Parathyroid adenoma (tissue), 2 donors: ENCODE data around the gene COX5A.
A peak's percentile ranks its signal among the peaks of the same experiment; 100 is the strongest.

Experiments
- H2AFZ ChIP-seq: fragments of 300-600 bp; sonication (generic); one replicate; pipeline ENCODE4 v1.7.0; 2017; ENCODE audit warnings: antibody characterized with exemption, mild to moderate bottlenecking
- H3K27ac ChIP-seq: fragments of 300-600 bp; sonication (generic); one replicate; pipeline ENCODE4 v1.7.0; 2017
- H3K27me3 ChIP-seq: fragments of 300-600 bp; sonication (generic); one replicate; pipeline ENCODE4 v1.7.0; 2017; ENCODE audit warnings: low read length; ENCODE audit not compliant: control insufficient read depth, insufficient read depth
- H3K36me3 ChIP-seq: fragments of 300-600 bp; sonication (generic); one replicate; pipeline ENCODE4 v1.7.0; 2017; ENCODE audit warnings: low read length; ENCODE audit not compliant: control insufficient read depth, insufficient read depth
- H3K4me1 ChIP-seq: fragments of 300-600 bp; sonication (generic); one replicate; pipeline ENCODE4 v1.7.0; 2017; ENCODE audit warnings: control low read depth
- H3K4me2 ChIP-seq: fragments of 300-600 bp; sonication (generic); one replicate; pipeline ENCODE4 v1.7.0; 2017; ENCODE audit warnings: low read length
- H3K4me3 ChIP-seq: fragments of 300-600 bp; sonication (generic); one replicate; pipeline ENCODE4 v1.7.0; 2017; ENCODE audit warnings: low read depth, low read length
- H3K79me2 ChIP-seq: fragments of 300-600 bp; sonication (generic); one replicate; pipeline ENCODE4 v1.7.0; 2017; ENCODE audit warnings: control low read depth
- H3K9ac ChIP-seq: fragments of 300-600 bp; sonication (generic); one replicate; pipeline ENCODE4 v1.7.0; 2017; ENCODE audit warnings: mild to moderate bottlenecking
- H3K9me3 ChIP-seq: fragments of 300-600 bp; sonication (generic); one replicate; pipeline ENCODE4 v1.7.0; 2017; ENCODE audit warnings: low read length; ENCODE audit not compliant: control insufficient read depth
- CTCF ChIP-seq: fragments of 300-600 bp; sonication (generic); IDR thresholded peaks from one replicate; pipeline ENCODE4 v1.7.0; 2017; ENCODE audit warnings: antibody characterized with exemption, mild to moderate bottlenecking
- donor health status: primary hyperparathyroidism.

COX5A gene

GRCh38 chr15:74873036-74873755 is 64.7 kb downstream of the COX5A start, which contains the start of gene SCAMP2:
Gene SCAMP2 (minus strand): TSS chr15:74873365. CDS start chr15:74873255, 110 bp downstream.
- H3K36me3 ChIP-seq = no peaks in the 10 kb centered on the region
- no peak for TF ChIP-seq CTCF
- H3K27ac ChIP-seq = peak within 1 kb of the TSS; percentile 80
- H3K4me3 ChIP-seq = peak within 1 kb of the TSS; percentile 90
- peaks cover 23% of the 10 kb centered on the region for H3K4me1 ChIP-seq
- no peaks in the 10 kb centered on the region for H3K27me3 ChIP-seq
- H3K9me3 ChIP-seq = no peaks in the 10 kb centered on the region
- H3K4me2 ChIP-seq = peak within 1 kb of the TSS; percentile 86
- peak within 1 kb of the TSS; percentile 91 for H2AFZ ChIP-seq
- H3K9ac ChIP-seq = peak within 1 kb of the TSS; percentile 46
- peaks cover 10% of the 10 kb centered on the region for H3K79me2 ChIP-seq

- H3K4me3 ChIP-seq = peak overlapping the region; percentile 90
- H3K9ac ChIP-seq = peak overlapping the region; percentile 46
- peaks cover 16% of the 10 kb centered on the region for H3K79me2 ChIP-seq
- H3K4me1 ChIP-seq = peaks cover 24% of the 10 kb centered on the region
- no peaks in the 10 kb centered on the region for H3K36me3 ChIP-seq
- H3K4me2 ChIP-seq = peak overlapping the region; percentile 86
- peak overlapping the region; percentile 82 for H2AFZ ChIP-seq
- H3K9me3 ChIP-seq = no peaks in the 10 kb centered on the region
- peak overlapping the region; percentile 80 for H3K27ac ChIP-seq
- TF ChIP-seq CTCF = no peak
- no peaks in the 10 kb centered on the region for H3K27me3 ChIP-seq
Measured at GRCh38 chr15:74872702-74873035, 65.2 kb downstream of the COX5A start.

- Histone ChIP-seq H3K9ac (no peak overlapping the region), H3K27me3 (no peaks in the 10 kb centered on the region), H3K27ac (peak overlapping the region; percentile 80), H3K9me3 (no peaks in the 10 kb centered on the region), H3K4me3 (peak overlapping the region; percentile 45), H2AFZ (no peak overlapping the region), H3K4me1 (peaks cover 24% of the 10 kb centered on the region), H3K79me2 (peaks cover 32% of the 10 kb centered on the region), H3K36me3 (no peaks in the 10 kb centered on the region), H3K4me2 (peak overlapping the region; percentile 69)
- no peak for TF ChIP-seq CTCF
Measured at GRCh38 chr15:74870436-74871215, 67.2 kb downstream of the COX5A start.
